Gastrocnemius medialis (tissue), 4 donors: ENCODE measurements around the gene PCDHGA7.

Experiments used
- POLR2A ChIP-seq, 2 donors: fragments of 450-650 bp; IDR thresholded peaks; one replicate each; pipeline ENCODE4 v1.6.1; 2017; ENCODE audit warnings: antibody characterized with exemption in 2 of 2, mild to moderate bottlenecking in 2 of 2, moderate library complexity in 2 of 2
- TF ChIP-seq, protein P1 (sequence below), 5 experiments: fragments of 450-650 bp in 3 of 5; fragments of 200-600 bp in 2 of 5; sonication (generic) in 2 of 5; IDR thresholded peaks in 4 of 5; conservative IDR thresholded peaks in 1 of 5; 1 replicate in 4 of 5; 2 replicates in 1 of 5; pipeline ENCODE4 v1.5.1; 2016 to 2019; ENCODE audit warnings: antibody characterized with exemption in 5 of 5, mild to moderate bottlenecking in 3 of 5, moderate library complexity in 3 of 5

DNA sequence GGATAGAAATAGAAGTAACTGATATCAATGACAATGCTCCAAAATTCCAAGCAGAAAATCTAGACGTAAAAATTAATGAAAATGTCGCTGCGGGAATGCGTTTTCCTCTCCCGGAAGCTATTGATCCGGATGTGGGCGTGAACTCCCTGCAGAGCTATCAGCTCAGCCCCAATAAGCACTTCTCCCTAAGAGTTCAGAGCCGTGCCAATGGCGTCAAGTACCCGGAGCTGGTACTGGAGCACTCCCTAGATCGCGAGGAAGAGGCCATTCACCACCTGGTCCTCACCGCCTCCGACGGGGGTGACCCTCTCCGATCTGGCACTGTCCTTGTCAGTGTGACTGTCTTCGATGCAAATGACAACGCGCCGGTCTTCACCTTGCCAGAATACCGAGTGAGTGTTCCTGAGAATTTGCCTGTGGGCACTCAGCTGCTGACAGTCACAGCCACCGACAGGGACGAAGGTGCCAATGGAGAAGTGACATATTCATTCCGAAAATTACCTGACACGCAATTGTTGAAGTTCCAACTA, 31.1 kb downstream of the PCDHGA7 start:
- TF ChIP-seq, protein P1, sequence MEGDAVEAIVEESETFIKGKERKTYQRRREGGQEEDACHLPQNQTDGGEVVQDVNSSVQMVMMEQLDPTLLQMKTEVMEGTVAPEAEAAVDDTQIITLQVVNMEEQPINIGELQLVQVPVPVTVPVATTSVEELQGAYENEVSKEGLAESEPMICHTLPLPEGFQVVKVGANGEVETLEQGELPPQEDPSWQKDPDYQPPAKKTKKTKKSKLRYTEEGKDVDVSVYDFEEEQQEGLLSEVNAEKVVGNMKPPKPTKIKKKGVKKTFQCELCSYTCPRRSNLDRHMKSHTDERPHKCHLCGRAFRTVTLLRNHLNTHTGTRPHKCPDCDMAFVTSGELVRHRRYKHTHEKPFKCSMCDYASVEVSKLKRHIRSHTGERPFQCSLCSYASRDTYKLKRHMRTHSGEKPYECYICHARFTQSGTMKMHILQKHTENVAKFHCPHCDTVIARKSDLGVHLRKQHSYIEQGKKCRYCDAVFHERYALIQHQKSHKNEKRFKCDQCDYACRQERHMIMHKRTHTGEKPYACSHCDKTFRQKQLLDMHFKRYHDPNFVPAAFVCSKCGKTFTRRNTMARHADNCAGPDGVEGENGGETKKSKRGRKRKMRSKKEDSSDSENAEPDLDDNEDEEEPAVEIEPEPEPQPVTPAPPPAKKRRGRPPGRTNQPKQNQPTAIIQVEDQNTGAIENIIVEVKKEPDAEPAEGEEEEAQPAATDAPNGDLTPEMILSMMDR (IDR thresholded peaks at IDR 0.05 in 4 of 5, conservative IDR thresholded peaks at IDR 0.05 in 1 of 5): no peak
- TF ChIP-seq POLR2A (IDR thresholded peaks at IDR 0.05): no peak
